Keratinocyte (primary cell): ENCODE data around the gene NTN3. TPM values are rescaled to one million over a fixed set of nuclear protein-coding genes. Genes with fewer than 3 reads are reported as not detected.

Source experiments
- DNase-seq: peaks from one replicate; pipeline ENCODE4 v3.0.0-alpha.2; 2011; ENCODE audit warnings: low read depth, missing footprints, low spot score
- FAIRE-seq: peaks from 2 replicates; lab custom pipeline; 2011; peaks lifted over from hg19 to GRCh38; lab: Jason Lieb, UNC
- H2AFZ ChIP-seq: 2 replicates; pipeline ENCODE4 v1.6.0; 2012; ENCODE audit warnings: low read length, control low read depth, inconsistent platforms; ENCODE audit not compliant: control insufficient read depth
- H3K27ac ChIP-seq: 2 replicates; pipeline ENCODE4 v1.5.1; 2011; ENCODE audit warnings: low read length; ENCODE audit not compliant: control insufficient read depth, insufficient read depth
- H3K27me3 ChIP-seq: 3 replicates; pipeline ENCODE4 v1.6.0; 2011; ENCODE audit warnings: low read length; ENCODE audit not compliant: control insufficient read depth, insufficient read depth; ENCODE audit errors: extremely low read depth
- H3K36me3 ChIP-seq, 2 experiments: 2 replicates in 1 of 2; 3 replicates in 1 of 2; pipeline ENCODE4 v1.5.1; 2011; ENCODE audit warnings: low read length in 2 of 2, mild to moderate bottlenecking in 1 of 2; ENCODE audit not compliant: control insufficient read depth in 2 of 2, insufficient read depth in 2 of 2; ENCODE audit errors: extremely low read depth in 1 of 2
- H3K4me1 ChIP-seq: 3 replicates; pipeline ENCODE4 v1.5.1; 2011; ENCODE audit warnings: low read length; ENCODE audit not compliant: control insufficient read depth, insufficient read depth; ENCODE audit errors: extremely low read depth
- H3K4me2 ChIP-seq: 3 replicates; pipeline ENCODE4 v1.6.0; 2011; ENCODE audit warnings: low read depth, low read length; ENCODE audit not compliant: control insufficient read depth, insufficient read depth; ENCODE audit errors: extremely low read depth
- H3K4me3 ChIP-seq, 3 experiments: fragments of 200-600 bp in 1 of 3; sonication (generic) in 1 of 3; 2 replicates in 2 of 3; 3 replicates in 1 of 3; pipeline ENCODE4 v1.5.1; 2011 to 2016; ENCODE audit warnings: low read length in 3 of 3, mild to moderate bottlenecking in 3 of 3, control low read depth in 2 of 3, inconsistent platforms in 1 of 3, low read depth in 1 of 3, mixed read lengths in 1 of 3, mixed run types in 1 of 3, moderate library complexity in 1 of 3; ENCODE audit not compliant: control insufficient read depth in 2 of 3, insufficient read depth in 2 of 3; ENCODE audit errors: extremely low read depth in 1 of 3
- H3K79me2 ChIP-seq: 2 replicates; pipeline ENCODE4 v1.6.0; 2012; ENCODE audit warnings: low read length; ENCODE audit not compliant: control insufficient read depth, insufficient read depth
- H3K9ac ChIP-seq: 3 replicates; pipeline ENCODE4 v1.6.0; 2011; ENCODE audit warnings: low read length; ENCODE audit not compliant: control insufficient read depth, insufficient read depth; ENCODE audit errors: extremely low read depth
- H3K9me1 ChIP-seq: 3 replicates; pipeline ENCODE4 v1.6.0; 2011; ENCODE audit warnings: low read length; ENCODE audit not compliant: control insufficient read depth, insufficient read depth; ENCODE audit errors: extremely low read depth
- H3K9me3 ChIP-seq: 2 replicates; pipeline ENCODE4 v1.5.1; 2012; ENCODE audit warnings: low read depth, low read length; ENCODE audit not compliant: control insufficient read depth
- H4K20me1 ChIP-seq: 3 replicates; pipeline ENCODE4 v1.6.0; 2011; ENCODE audit warnings: low read length; ENCODE audit not compliant: control insufficient read depth, insufficient read depth; ENCODE audit errors: extremely low read depth
- CTCF ChIP-seq, 3 experiments: IDR thresholded peaks in 1 of 3; conservative IDR thresholded peaks in 1 of 3; optimal IDR thresholded peaks in 1 of 3; 2 replicates in 2 of 3; 3 replicates in 1 of 3; pipeline versions ENCODE3 to v1.5.1; 2011; ENCODE audit warnings: low read length in 3 of 3, mild to moderate bottlenecking in 3 of 3, moderate library complexity in 2 of 3, control low read depth in 1 of 3, inconsistent platforms in 1 of 3; ENCODE audit not compliant: insufficient read depth in 2 of 3; ENCODE audit errors: extremely low read depth in 1 of 3
- EZH2 ChIP-seq: IDR thresholded peaks from one replicate; pipeline ENCODE4 v1.6.1; 2012; ENCODE audit warnings: inconsistent platforms, mild to moderate bottlenecking, low read length, moderate library complexity
- dilution Hi-C: fragments of 300-500 bp; cut with MboI; formaldehyde crosslinking; loops from one replicate; pipeline ENCODE4 v1.7.0; 2020; ENCODE audit warnings: low sequenced_read_pairs; ENCODE audit not compliant: extremely low pct_ligation_motif_present
- polyA plus RNA-seq, 5 experiments: library from polyadenylated mRNA; depleted of rRNA in 3 of 5; stranded (reverse) in 3 of 5; stranded (forward) in 1 of 5; unstranded in 1 of 5; fragments of >200 nt; gene quantifications; 1 replicate in 1 of 5; 2 replicates in 3 of 5; 3 replicates in 1 of 5; pipeline versions ENCODE4 v1.2.1 to v1.2.3, GENCODE V29; 2011 to 2012; ENCODE audit warnings: missing spikeins in 2 of 5, low read depth in 1 of 5, low replicate concordance in 1 of 5

Gene NTN3
- polyA plus RNA-seq, 1 donor (not counting 4 experiments of a cell fraction or from before 2014, with no cell fraction given), result not detected

GRCh38 chr16:2469399-2470233, 1.5 kb upstream of the NTN3 start:
- H3K9ac ChIP-seq, result no peak overlapping the region
- DNase-seq (no peak), FAIRE-seq (no peak)
- H3K36me3 ChIP-seq, result no peaks in the 10 kb centered on the region
- dilution Hi-C loops, result no loop called here
- no peak overlapping the region for H2AFZ ChIP-seq
- no peaks in the 10 kb centered on the region for H3K79me2 ChIP-seq
- H4K20me1 ChIP-seq, result peaks cover 3% of the 10 kb centered on the region
- peaks cover 11% of the 10 kb centered on the region for H3K4me1 ChIP-seq
- no peak for TF ChIP-seq CTCF (optimal IDR thresholded peaks at IDR 0.05 in 1 of 3, IDR thresholded peaks at IDR 0.05 in 1 of 3, conservative IDR thresholded peaks at IDR 0.05 in 1 of 3; ENCODE audit: extremely low read depth in 1 of 3, insufficient read depth in 2 of 3, low read length in 3 of 3)
- no peak for TF ChIP-seq EZH2
- no peak overlapping the region for H3K4me2 ChIP-seq
- H3K27ac ChIP-seq, result no peak overlapping the region
- H3K9me3 ChIP-seq, result no peaks in the 10 kb centered on the region
- no peaks in the 10 kb centered on the region for H3K9me1 ChIP-seq
- peaks cover 28% of the 10 kb centered on the region for H3K27me3 ChIP-seq
- no peak overlapping the region for H3K4me3 ChIP-seq

- dilution Hi-C loops, result no loop called here
- H3K4me1 ChIP-seq, result peaks cover 11% of the 10 kb centered on the region
- no peaks in the 10 kb centered on the region for H3K36me3 ChIP-seq
- no peaks in the 10 kb centered on the region for H3K79me2 ChIP-seq
- H3K27ac ChIP-seq, result no peak overlapping the region
- H3K9me3 ChIP-seq, result no peaks in the 10 kb centered on the region
- H3K4me2 ChIP-seq, result no peak overlapping the region
- DNase-seq (no peak), FAIRE-seq (no peak)
- no peaks in the 10 kb centered on the region for H3K9me1 ChIP-seq
- H3K9ac ChIP-seq, result no peak overlapping the region
- no peak overlapping the region for H3K4me3 ChIP-seq
- H2AFZ ChIP-seq, result no peak overlapping the region
- TF ChIP-seq CTCF (optimal IDR thresholded peaks at IDR 0.05 in 1 of 3, IDR thresholded peaks at IDR 0.05 in 1 of 3, conservative IDR thresholded peaks at IDR 0.05 in 1 of 3; ENCODE audit: extremely low read depth in 1 of 3, insufficient read depth in 2 of 3, low read length in 3 of 3) (no peak), EZH2 (no peak)
- peaks cover 28% of the 10 kb centered on the region for H3K27me3 ChIP-seq
- peaks cover 3% of the 10 kb centered on the region for H4K20me1 ChIP-seq
Measured at GRCh38 chr16:2470234-2470601, 879 bp upstream of the NTN3 start.
